ENCODE data around the gene ZNF205. TPM values are rescaled to one million over a fixed set of nuclear protein-coding genes. Genes with fewer than 3 reads are reported as not detected.

Gene ZNF205
- total RNA-seq, 2 experiments from 2014 or later, result not detected

Other genes with a start within 250 kb of the ZNF205 start
- 10 to 100 TPM in 1 of 2 experiments, 1 to 10 TPM in 1; 9.3 to 10.9 TPM for gene FLYWCH2, start 229.4 kb upstream of the ZNF205 start, total RNA-seq
- gene FLYWCH1, start 200.7 kb upstream of the ZNF205 start, total RNA-seq, result 10 to 100 TPM; 89.1 to 92.6 TPM
- gene KREMEN2, start 148.3 kb upstream of the ZNF205 start, total RNA-seq, result not detected
- under 1 TPM; 0.14 to 0.22 TPM for gene PAQR4, start 143.2 kb upstream of the ZNF205 start, total RNA-seq
- gene PKMYT1, start 132.1 kb upstream of the ZNF205 start, total RNA-seq, result under 1 TPM; 0.44 to 0.81 TPM
- not detected for gene CLDN9, start 99.7 kb upstream of the ZNF205 start, total RNA-seq
- gene CLDN6, start 94.4 kb upstream of the ZNF205 start, total RNA-seq, result not detected
- 1 to 10 TPM; 2.0 to 2.5 TPM for gene TNFRSF12A, start 92.2 kb upstream of the ZNF205 start, total RNA-seq
- 1 to 10 TPM; 6.4 to 7.1 TPM for gene HCFC1R1, start 88.6 kb upstream of the ZNF205 start, total RNA-seq
- gene THOC6, start 88.6 kb upstream of the ZNF205 start, total RNA-seq, result 10 to 100 TPM; 13.1 to 14.0 TPM
- not detected for gene BICDL2, start 75.6 kb upstream of the ZNF205 start, total RNA-seq
- gene MMP25, start 66.0 kb upstream of the ZNF205 start, total RNA-seq, result under 1 TPM; 0.11 to 0.36 TPM
- gene IL32, start 46.9 kb upstream of the ZNF205 start, total RNA-seq, result 100 to 1,000 TPM; 123 to 127 TPM
- gene ZSCAN10, start 13.3 kb upstream of the ZNF205 start, total RNA-seq, result under 1 TPM in 1 of 2 experiments, not detected in 1; 0.62 TPM
- gene ZNF213, start 22.4 kb downstream of the ZNF205 start, total RNA-seq, result 1 to 10 TPM; 1.8 to 2.2 TPM
- gene OR1F1, start 75.6 kb downstream of the ZNF205 start, total RNA-seq, result not detected
- gene ZNF200, start 122.6 kb downstream of the ZNF205 start, total RNA-seq, result 10 to 100 TPM; 12.5 to 14.1 TPM
- gene MEFV, start 144.0 kb downstream of the ZNF205 start, total RNA-seq, result under 1 TPM; 0.19 to 0.30 TPM
- gene ZNF263, start 170.9 kb downstream of the ZNF205 start, total RNA-seq, result 10 to 100 TPM; 44.2 to 49.0 TPM
- gene TIGD7, start 192.8 kb downstream of the ZNF205 start, total RNA-seq, result 1 to 10 TPM; 4.1 to 4.2 TPM
- 10 to 100 TPM; 59.6 to 61.3 TPM for gene ZNF75A, start 192.9 kb downstream of the ZNF205 start, total RNA-seq
- gene OR2C1, start 243.3 kb downstream of the ZNF205 start, total RNA-seq, result not detected

All from CD8-positive, alpha-beta T cell (primary cell).